Erythroblast (primary cell): ENCODE measurements around the gene KIF5A.

Experiments
- GATA1 ChIP-seq: IDR thresholded peaks from 2 replicates; pipeline ENCODE4 v1.6.1; 2011; ENCODE audit warnings: low read depth, mild to moderate bottlenecking, control low read depth, low read length, moderate library complexity
- POLR2A ChIP-seq: IDR thresholded peaks from 2 replicates; pipeline ENCODE4 v1.6.1; 2011; ENCODE audit warnings: mild to moderate bottlenecking, low read length

GRCh38 chr12:57521525-57522010 lies 28.3 kb upstream of the KIF5A start:
- TF ChIP-seq POLR2A: no peak
- TF ChIP-seq GATA1: no peak
